ENCODE data around the gene CFAP43.

DNA sequence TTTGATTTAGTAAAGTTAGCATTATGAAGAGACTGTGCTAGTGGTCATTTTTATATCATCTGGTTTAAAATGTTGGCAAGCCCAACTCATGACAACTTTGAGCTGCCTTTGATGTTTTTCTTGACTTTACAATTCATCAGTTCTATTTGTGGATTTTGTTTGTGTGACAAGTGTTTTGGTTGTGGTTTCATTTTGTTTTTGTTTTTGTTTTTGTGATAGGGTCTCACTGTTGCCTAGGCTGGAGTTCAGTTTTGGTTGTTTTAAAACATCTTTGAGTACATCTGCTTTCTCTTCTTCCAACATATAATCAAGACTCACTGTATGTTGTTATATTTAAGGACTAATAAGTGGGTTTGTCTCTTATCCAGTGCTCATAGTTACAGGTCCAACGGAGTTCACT lies 127.7 kb downstream of the CFAP43 start:
- no peak for TF ChIP-seq CTCF (IDR thresholded peaks at IDR 0.05)
- TF ChIP-seq POLR2AphosphoS5 (IDR thresholded peaks at IDR 0.05), result no peak

Data from esophagus muscularis mucosa (tissue), 3 donors.